Activated CD4-positive, alpha-beta T cell treated with anti-CD3 and anti-CD28 coated beads for 36 hours (primary cell): ENCODE results near the gene PTPRK. TPM values are rescaled to one million over a fixed set of nuclear protein-coding genes. Genes with fewer than 3 reads are reported as not detected.
"Not testable (repeated sequence)": the region's sequence is repeated elsewhere in the genome, so short reads cannot be mapped to it uniquely, and the experiment has no call there.

Experiments
- ATAC-seq: fragments of 200-7000 bp; cut with Tn5 transposase; one replicate; pipeline ENCODE4 v1.10.0; 2021; ENCODE audit warnings: mild to moderate bottlenecking, moderate library complexity
- CTCF ChIA-PET: fragments of 350-600 bp; sonication (Branson Sonifier 250); formaldehyde crosslinking; loops from one replicate; lab custom pipeline; 2021; ENCODE audit warnings: antibody characterized with exemption; lab: Charles Lee
- POLR2A ChIA-PET: fragments of 350-600 bp; sonication (Branson Sonifier 250); formaldehyde crosslinking; loops from one replicate; lab custom pipeline; 2021; ENCODE audit warnings: antibody characterized with exemption, inconsistent platforms; lab: Charles Lee
- DNase-seq: peaks from one replicate; pipeline ENCODE4 v3.0.0-alpha.2; 2020
- H3K27ac Mint-ChIP-seq: one replicate; pipeline ENCODE4 v1.8.0; 2021; ENCODE audit warnings: mixed read lengths
- H3K27me3 Mint-ChIP-seq: one replicate; pipeline ENCODE4 v1.8.0; 2021; ENCODE audit warnings: mixed read lengths
- H3K36me3 Mint-ChIP-seq: one replicate; pipeline ENCODE4 v1.8.0; 2021; ENCODE audit warnings: low read depth, mixed read lengths
- H3K4me1 Mint-ChIP-seq: one replicate; pipeline ENCODE4 v1.8.0; 2021; ENCODE audit warnings: mixed read lengths
- H3K4me3 Mint-ChIP-seq: one replicate; pipeline ENCODE4 v1.8.0; 2021; ENCODE audit warnings: mild to moderate bottlenecking, moderate library complexity, mixed read lengths
- H3K9me3 Mint-ChIP-seq: one replicate; pipeline ENCODE4 v1.8.0; 2021; ENCODE audit warnings: low read depth, mixed read lengths
- intact Hi-C, 2 experiments: fragments of 100-400 bp; cut with DNase I in 1 of 2; cut with micrococcal nuclease in 1 of 2; formaldehyde crosslinking; loops; one replicate each; pipeline versions ENCODE4 v1.14.2 to v1.15.1; 2022 to 2024; cut with DNase I, micrococcal nuclease
- total RNA-seq, 2 experiments: library from RNA; stranded (reverse); gene quantifications; one replicate each; pipeline ENCODE4 v1.2.3, GENCODE V29; 2021

Gene PTPRK
- total RNA-seq, 2 experiments from 2014 or later = 4.1 to 5.0 TPM

GRCh38 chr6:128464790-128465189 lies 55.6 kb downstream of the PTPRK start:
- DNase-seq (no peak), ATAC-seq (no peak)
- Mint-ChIP-seq H3K4me3 (no peak overlapping the region), H3K36me3 (no peaks in the 10 kb centered on the region), H3K4me1 (no peaks in the 10 kb centered on the region), H3K27ac (no peak overlapping the region), H3K27me3 (peaks cover 2% of the 10 kb centered on the region), H3K9me3 (no peaks in the 10 kb centered on the region)
- ChIA-PET POLR2A (interaction anchor here (0.7 kb wide), 1 partner anchor 23 kb away, joined by 3 read pairs; no protein-coding TSS in a partner anchor), CTCF (no interaction called here)
- intact Hi-C loops = no loop called here

- DNase-seq = no peak
- H3K4me3 Mint-ChIP-seq = no peak overlapping the region
- CTCF ChIA-PET = no interaction called here
These were observed 56.5 kb downstream of the PTPRK start for GRCh38 chr6:128463942-128464341.

DNA sequence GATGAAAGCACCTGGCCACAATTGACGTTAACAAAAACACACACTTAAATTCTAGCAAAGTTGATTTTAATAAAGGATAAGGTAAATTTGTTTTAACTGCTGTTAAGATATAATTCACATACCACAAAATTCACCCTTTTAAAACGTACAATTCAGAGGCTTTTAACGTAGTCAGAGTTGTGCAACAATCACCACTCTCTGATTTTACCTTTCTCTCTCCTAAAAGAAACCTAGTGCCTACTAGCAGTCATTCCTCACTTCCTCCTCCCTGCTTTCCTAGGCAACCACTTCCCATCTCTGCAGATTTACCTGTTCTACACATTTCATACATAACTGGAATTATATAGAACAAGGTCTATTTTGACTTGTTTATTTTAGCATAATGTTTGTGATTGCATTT lies 58.9 kb downstream of the PTPRK start:
- intact Hi-C loops = no loop called here
- ATAC-seq (no peak), DNase-seq (no peak)
- no peaks in the 10 kb centered on the region for H3K36me3 Mint-ChIP-seq
- ChIA-PET POLR2A (no interaction called here), CTCF (no interaction called here)
- no peak overlapping the region for H3K27ac Mint-ChIP-seq
- H3K4me3 Mint-ChIP-seq = no peak overlapping the region
- no peaks in the 10 kb centered on the region for H3K4me1 Mint-ChIP-seq
- no peaks in the 10 kb centered on the region for H3K9me3 Mint-ChIP-seq
- H3K27me3 Mint-ChIP-seq = peaks cover 2% of the 10 kb centered on the region

More at GRCh38 chr6:128463942-128464341, 56.5 kb downstream of the PTPRK start:
- intact Hi-C loops = no loop called here
- POLR2A ChIA-PET = no interaction called here
- Mint-ChIP-seq H3K27me3 (peaks cover 2% of the 10 kb centered on the region), H3K9me3 (no peaks in the 10 kb centered on the region), H3K27ac (no peak overlapping the region), H3K4me1 (no peaks in the 10 kb centered on the region), H3K36me3 (no peaks in the 10 kb centered on the region)
- ATAC-seq = no peak

DNA sequence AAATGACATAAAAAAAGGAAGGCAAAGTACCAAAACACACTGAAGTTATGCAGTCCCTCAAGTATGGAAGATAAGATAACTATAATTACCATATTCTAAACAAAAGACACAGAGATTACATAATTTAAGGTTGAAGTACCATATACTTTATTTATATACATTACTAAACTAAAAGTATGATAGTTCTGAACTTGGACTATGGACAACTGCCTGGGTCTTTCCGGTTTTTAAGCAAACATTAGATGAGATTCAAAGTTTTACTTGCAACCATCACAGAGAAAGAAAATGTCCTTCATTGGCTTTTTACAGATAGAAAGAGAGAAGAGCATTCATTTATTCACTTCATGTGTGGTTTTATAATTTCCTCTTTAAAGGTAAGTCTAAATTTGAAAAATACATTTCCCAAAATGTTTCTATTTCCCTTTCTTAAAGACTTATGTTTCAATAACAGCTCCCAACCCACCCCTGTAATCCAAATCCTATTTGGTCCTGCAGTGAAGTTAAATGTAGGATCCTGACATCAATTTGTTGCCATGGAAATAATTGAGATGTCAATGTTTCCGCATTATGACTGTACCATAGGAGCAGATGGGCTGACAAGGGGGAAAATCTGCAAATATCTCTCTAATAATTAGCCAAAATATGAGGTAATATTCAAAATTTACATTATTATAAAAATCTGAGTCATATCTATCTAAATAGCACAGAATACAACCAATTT lies 63.7 kb downstream of the PTPRK start:
- no peaks in the 10 kb centered on the region for H3K4me1 Mint-ChIP-seq

DNA sequence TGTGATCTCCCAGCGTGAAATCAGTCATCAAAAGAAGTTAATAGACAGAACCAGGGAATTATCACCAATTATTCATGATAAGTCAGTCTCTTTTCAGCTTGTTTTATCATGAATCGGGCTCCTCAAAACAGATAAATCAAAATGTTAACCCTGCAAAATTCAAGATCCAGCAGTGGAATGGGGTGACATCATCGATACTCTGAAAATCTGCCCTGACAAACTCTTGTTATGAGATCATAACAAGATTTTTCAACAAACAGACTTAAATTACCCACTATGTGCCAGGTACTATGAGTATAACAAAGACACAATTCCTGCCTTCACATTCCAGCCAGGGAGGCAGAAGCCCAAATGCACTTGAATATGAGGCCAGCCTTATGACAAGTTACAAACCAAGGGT lies 64.4 kb downstream of the PTPRK start:
- DNase-seq (no peak), ATAC-seq (no peak)
- Mint-ChIP-seq H3K36me3 (no peaks in the 10 kb centered on the region), H3K4me1 (no peaks in the 10 kb centered on the region), H3K4me3 (no peak overlapping the region), H3K27ac (no peak overlapping the region), H3K27me3 (no peaks in the 10 kb centered on the region), H3K9me3 (no peaks in the 10 kb centered on the region)
- intact Hi-C loops = no loop called here
- ChIA-PET CTCF (no interaction called here), POLR2A (no interaction called here)

More for the DNA sequence above, 63.7 kb downstream of the PTPRK start:
- DNase-seq = no peak
- no peak for ATAC-seq
- ChIA-PET CTCF (no interaction called here), POLR2A (no interaction called here)
- Mint-ChIP-seq H3K27me3 (no peaks in the 10 kb centered on the region), H3K36me3 (no peaks in the 10 kb centered on the region), H3K4me3 (no peak overlapping the region), H3K9me3 (no peaks in the 10 kb centered on the region), H3K27ac (no peak overlapping the region)
- intact Hi-C loops = no loop called here

GRCh38 chr6:128452713-128453112 lies 67.7 kb downstream of the PTPRK start:
- H3K36me3 Mint-ChIP-seq = no peaks in the 10 kb centered on the region
- CTCF ChIA-PET = no interaction called here
- H3K27me3 Mint-ChIP-seq = no peaks in the 10 kb centered on the region
- no peaks in the 10 kb centered on the region for H3K4me1 Mint-ChIP-seq
- H3K9me3 Mint-ChIP-seq = no peaks in the 10 kb centered on the region
- H3K27ac Mint-ChIP-seq = no peak overlapping the region
- ATAC-seq = no peak
- H3K4me3 Mint-ChIP-seq = no peak overlapping the region
- intact Hi-C loops = no loop called here
- DNase-seq = no peak
- POLR2A ChIA-PET = no interaction called here

GRCh38 chr6:128446497-128446896 lies 73.9 kb downstream of the PTPRK start:
- CTCF ChIA-PET = interaction anchor here (0.6 kb wide), 1 partner anchor 85 kb away, joined by 3 read pairs; no protein-coding TSS in a partner anchor

DNA sequence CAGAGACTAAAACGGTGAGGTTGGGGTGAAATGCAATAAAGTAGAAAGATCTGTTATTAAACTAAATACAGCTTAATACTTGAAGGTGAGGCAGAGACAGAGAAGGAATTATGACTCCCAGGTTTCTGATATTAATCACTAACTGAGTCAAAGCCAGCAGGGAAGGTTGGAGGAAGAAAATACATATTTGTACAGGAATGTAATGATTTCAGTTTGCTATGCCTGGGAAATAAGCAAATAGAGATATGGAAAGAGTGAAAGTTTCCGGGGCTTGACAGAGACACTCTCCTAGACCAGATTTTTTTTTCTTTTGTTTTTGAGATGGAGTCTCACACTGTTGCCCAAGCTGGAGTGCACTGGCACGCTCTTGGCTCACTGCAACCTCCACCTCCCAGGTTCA lies 76.8 kb downstream of the PTPRK start:
- POLR2A ChIA-PET = no interaction called here
- H3K4me3 Mint-ChIP-seq = no peak overlapping the region

More at GRCh38 chr6:128446497-128446896, 73.9 kb downstream of the PTPRK start:
- H3K27ac Mint-ChIP-seq = no peak overlapping the region
- H3K9me3 Mint-ChIP-seq = no peaks in the 10 kb centered on the region
- H3K4me1 Mint-ChIP-seq = no peaks in the 10 kb centered on the region
- no peak overlapping the region for H3K4me3 Mint-ChIP-seq
- POLR2A ChIA-PET = no interaction called here
- no peaks in the 10 kb centered on the region for H3K36me3 Mint-ChIP-seq
- H3K27me3 Mint-ChIP-seq = no peaks in the 10 kb centered on the region
- DNase-seq (no peak), ATAC-seq (no peak)
- intact Hi-C loops = no loop called here

GRCh38 chr6:128439627-128440026 lies 80.8 kb downstream of the PTPRK start:
- DNase-seq (no peak), ATAC-seq (no peak)
- ChIA-PET CTCF (no interaction called here), POLR2A (no interaction called here)
- H3K4me1 Mint-ChIP-seq = no peaks in the 10 kb centered on the region
- no peak overlapping the region for H3K4me3 Mint-ChIP-seq
- H3K9me3 Mint-ChIP-seq = peaks cover 3% of the 10 kb centered on the region
- no peaks in the 10 kb centered on the region for H3K27me3 Mint-ChIP-seq
- no peak overlapping the region for H3K27ac Mint-ChIP-seq
- intact Hi-C loops = no loop called here
- H3K36me3 Mint-ChIP-seq = no peaks in the 10 kb centered on the region

More for the DNA sequence above, 76.8 kb downstream of the PTPRK start:
- DNase-seq (no peak), ATAC-seq (no peak)
- Mint-ChIP-seq H3K4me1 (no peaks in the 10 kb centered on the region), H3K27ac (no peak overlapping the region), H3K36me3 (no peaks in the 10 kb centered on the region), H3K9me3 (no peaks in the 10 kb centered on the region), H3K27me3 (no peaks in the 10 kb centered on the region)
- intact Hi-C loops = no loop called here
- CTCF ChIA-PET = no interaction called here

GRCh38 chr6:128438393-128438792 lies 82.0 kb downstream of the PTPRK start:
- Mint-ChIP-seq H3K4me1 (no peaks in the 10 kb centered on the region), H3K9me3 (peaks cover 6% of the 10 kb centered on the region), H3K36me3 (no peaks in the 10 kb centered on the region), H3K27ac (no peak overlapping the region), H3K27me3 (no peaks in the 10 kb centered on the region), H3K4me3 (no peak overlapping the region)
- intact Hi-C loops = no loop called here
- ChIA-PET POLR2A (no interaction called here), CTCF (interaction anchor here (1.1 kb wide), 1 partner anchor 28 kb away, joined by 3 read pairs; no protein-coding TSS in a partner anchor)
- DNase-seq (no peak), ATAC-seq (no peak)

DNA sequence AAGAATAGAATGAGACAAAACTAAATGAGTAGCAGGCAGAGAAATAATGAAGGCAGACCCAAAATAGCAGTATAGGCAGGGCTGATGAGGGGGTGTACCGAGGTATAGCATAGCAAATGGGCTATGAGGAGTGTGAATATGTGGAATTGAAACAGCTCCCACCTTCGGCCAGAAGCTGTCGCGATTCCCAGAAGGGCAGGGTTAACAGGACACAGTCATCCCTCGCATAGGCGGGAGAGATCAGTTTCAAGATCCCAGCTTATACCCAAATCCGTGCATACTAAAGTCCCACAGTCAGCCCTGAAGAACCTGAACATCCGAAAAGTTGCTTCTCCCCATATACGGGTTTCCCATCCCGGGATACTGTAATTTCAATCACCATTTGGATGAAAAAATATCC lies 82.7 kb downstream of the PTPRK start:
- Mint-ChIP-seq H3K9me3 (peaks cover 6% of the 10 kb centered on the region), H3K36me3 (no peaks in the 10 kb centered on the region), H3K27ac (no peak overlapping the region), H3K27me3 (no peaks in the 10 kb centered on the region), H3K4me3 (no peak overlapping the region), H3K4me1 (no peaks in the 10 kb centered on the region)
- ChIA-PET CTCF (interaction anchor here (1.1 kb wide), 1 partner anchor 27 kb away, joined by 3 read pairs; no protein-coding TSS in a partner anchor), POLR2A (no interaction called here)
- ATAC-seq = no peak
- intact Hi-C loops = no loop called here
- no peak for DNase-seq

DNA sequence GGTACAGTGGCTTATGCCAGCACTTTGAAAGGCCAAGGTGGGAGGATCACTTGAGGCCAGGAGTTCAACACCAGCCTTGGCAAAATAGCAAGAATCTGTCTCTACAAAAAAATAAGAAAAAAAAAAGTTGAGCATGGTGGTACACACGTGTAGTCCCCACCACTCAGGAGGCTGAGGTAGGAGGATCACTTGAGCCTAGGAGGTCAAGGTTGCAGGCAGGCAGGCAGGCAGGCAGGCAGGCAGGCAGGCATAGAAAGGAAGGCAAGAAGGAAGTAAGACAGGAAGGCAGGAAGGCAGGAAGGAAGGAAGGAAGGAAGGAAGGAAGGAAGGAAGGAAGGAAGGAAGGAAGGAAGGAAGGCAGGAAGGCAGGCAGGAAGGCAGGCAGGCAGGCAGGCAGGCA lies 85.6 kb downstream of the PTPRK start:
- H3K4me3 Mint-ChIP-seq, H3K9me3 Mint-ChIP-seq, H3K36me3 Mint-ChIP-seq, H3K27me3 Mint-ChIP-seq, DNase-seq, H3K27ac Mint-ChIP-seq, CTCF ChIA-PET, ATAC-seq, H3K4me1 Mint-ChIP-seq, intact Hi-C loops: not testable (repeated sequence)
- POLR2A ChIA-PET = interaction anchor here (0.7 kb wide), 2 partner anchors 62 to 678 kb away, joined by 3 to 5 read pairs; no protein-coding TSS in a partner anchor
